Chondrocyte (in vitro differentiated cells): Measurements from ENCODE around the gene RNF39. TPM values are rescaled to one million over a fixed set of nuclear protein-coding genes. Genes with fewer than 3 reads are reported as not detected.

Experiments used
- DNase-seq: peaks from one replicate; pipeline ENCODE4 v3.0.0; 2021; ENCODE audit warnings: mixed read lengths, low spot score
- H3K27ac Mint-ChIP-seq: one replicate; pipeline ENCODE4 v1.8.0; 2021; ENCODE audit warnings: mild to moderate bottlenecking, moderate library complexity, mixed read lengths; ENCODE audit not compliant: unreplicated experiment
- H3K27me3 Mint-ChIP-seq: 2 replicates; pipeline ENCODE4 v1.8.0; 2021; ENCODE audit warnings: low read depth, mixed read lengths
- H3K36me3 Mint-ChIP-seq: 2 replicates; pipeline ENCODE4 v1.8.0; 2021; ENCODE audit warnings: low read depth, mixed read lengths
- H3K4me1 Mint-ChIP-seq: 2 replicates; pipeline ENCODE4 v1.8.0; 2021; ENCODE audit warnings: low read depth, mild to moderate bottlenecking, mixed read lengths
- H3K4me3 Mint-ChIP-seq: one replicate; pipeline ENCODE4 v1.8.0; 2021; ENCODE audit warnings: mild to moderate bottlenecking, moderate library complexity, mixed read lengths; ENCODE audit not compliant: unreplicated experiment
- H3K9me3 Mint-ChIP-seq: 2 replicates; pipeline ENCODE4 v1.8.0; 2021; ENCODE audit warnings: low read depth, mixed read lengths
- total RNA-seq: library from RNA; stranded (reverse); gene quantifications from 3 replicates; pipeline ENCODE4 v1.2.1, GENCODE V29; 2021
- TF ChIP-seq, protein P1 (sequence below): fragments of 200-600 bp; sonication (generic); IDR thresholded peaks from 2 replicates; pipeline ENCODE4 v1.5.0; 2021; ENCODE audit warnings: antibody characterized with exemption, mild to moderate bottlenecking, moderate library complexity

RNF39 gene
- total RNA-seq, 1 donor from 2014 or later: not detected

DNA sequence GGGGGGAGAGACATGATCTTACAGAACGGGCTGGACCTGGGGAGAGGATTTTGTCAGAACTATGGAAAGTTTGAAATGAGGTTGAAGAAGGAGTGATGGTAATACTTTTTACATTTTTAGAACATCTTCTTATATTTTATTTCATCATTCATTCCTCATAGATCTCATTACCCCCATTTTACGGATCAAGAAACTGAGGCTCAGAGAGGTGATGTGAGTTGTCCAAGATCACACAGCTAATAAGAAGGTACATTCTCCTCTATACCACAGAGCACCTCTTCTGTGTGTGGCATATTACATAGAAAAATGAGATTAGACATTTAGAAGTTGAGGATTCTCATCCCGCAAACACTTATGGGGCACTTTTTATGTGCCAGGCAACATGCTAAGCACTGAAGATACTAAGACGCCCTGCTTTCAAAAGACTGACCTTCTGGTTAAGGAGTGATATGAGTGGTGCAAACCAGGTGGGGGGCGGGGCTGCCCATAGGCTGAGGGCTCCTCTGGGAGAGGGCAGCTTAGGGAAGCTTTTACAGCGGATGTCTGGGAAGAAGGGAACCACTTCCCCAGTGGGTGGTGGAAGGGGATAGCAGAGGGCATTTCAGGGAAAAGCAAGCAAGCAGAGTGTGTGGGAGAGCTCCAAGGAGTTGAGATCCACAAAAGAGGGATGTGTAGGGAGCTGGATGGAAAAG lies 17.4 kb upstream of the RNF39 start:
- no peaks in the 10 kb centered on the region for H3K36me3 Mint-ChIP-seq

DNA sequence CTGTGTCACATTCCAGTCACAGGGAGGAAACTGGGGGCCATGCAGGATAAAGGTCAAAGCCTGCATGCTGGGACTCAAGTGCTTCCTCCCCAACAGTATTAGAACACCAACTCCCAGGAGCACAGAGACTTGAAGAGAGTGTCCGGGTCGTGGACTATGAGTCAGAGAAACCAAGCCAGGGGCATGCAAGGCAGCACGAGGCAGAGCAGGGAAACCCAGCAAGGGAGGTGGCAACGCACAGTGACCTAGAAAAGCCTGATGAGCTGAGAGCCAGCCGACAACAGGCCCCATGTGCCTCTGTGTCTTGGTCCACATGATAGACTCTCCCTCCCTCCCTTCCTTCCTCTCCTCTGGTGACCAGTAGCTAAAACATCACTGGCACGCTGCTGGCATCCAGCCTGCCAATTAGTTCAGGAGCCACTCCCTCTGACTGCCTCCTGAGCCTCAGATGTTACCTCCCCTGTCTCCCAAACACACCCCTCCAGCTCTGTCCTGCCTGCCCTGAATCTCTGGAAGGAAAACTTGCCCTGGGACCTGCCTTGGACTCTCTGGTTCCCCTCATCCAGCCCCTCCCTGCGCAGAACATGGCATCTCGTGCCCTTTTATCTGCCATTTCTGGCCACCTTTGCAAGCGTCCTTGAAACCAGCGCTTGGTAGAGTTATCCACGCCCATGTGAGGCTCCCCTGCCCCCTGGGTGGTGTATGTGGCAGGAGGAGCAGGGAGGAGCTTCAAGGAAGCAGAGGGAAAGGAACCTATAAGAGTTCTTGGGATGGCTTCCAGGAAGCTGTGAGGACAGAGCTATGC lies 16.2 kb upstream of the RNF39 start:
- TF ChIP-seq, protein P1, sequence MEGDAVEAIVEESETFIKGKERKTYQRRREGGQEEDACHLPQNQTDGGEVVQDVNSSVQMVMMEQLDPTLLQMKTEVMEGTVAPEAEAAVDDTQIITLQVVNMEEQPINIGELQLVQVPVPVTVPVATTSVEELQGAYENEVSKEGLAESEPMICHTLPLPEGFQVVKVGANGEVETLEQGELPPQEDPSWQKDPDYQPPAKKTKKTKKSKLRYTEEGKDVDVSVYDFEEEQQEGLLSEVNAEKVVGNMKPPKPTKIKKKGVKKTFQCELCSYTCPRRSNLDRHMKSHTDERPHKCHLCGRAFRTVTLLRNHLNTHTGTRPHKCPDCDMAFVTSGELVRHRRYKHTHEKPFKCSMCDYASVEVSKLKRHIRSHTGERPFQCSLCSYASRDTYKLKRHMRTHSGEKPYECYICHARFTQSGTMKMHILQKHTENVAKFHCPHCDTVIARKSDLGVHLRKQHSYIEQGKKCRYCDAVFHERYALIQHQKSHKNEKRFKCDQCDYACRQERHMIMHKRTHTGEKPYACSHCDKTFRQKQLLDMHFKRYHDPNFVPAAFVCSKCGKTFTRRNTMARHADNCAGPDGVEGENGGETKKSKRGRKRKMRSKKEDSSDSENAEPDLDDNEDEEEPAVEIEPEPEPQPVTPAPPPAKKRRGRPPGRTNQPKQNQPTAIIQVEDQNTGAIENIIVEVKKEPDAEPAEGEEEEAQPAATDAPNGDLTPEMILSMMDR: no peak
- Mint-ChIP-seq H3K4me1 (peaks cover 15% of the 10 kb centered on the region), H3K27ac (no peak overlapping the region), H3K27me3 (peaks cover 61% of the 10 kb centered on the region), H3K4me3 (no peak overlapping the region), H3K36me3 (no peaks in the 10 kb centered on the region), H3K9me3 (no peaks in the 10 kb centered on the region)
- DNase-seq: no peak

More for the DNA sequence above, 17.4 kb upstream of the RNF39 start:
- TF ChIP-seq, protein P1: no peak
- H3K9me3 Mint-ChIP-seq: no peaks in the 10 kb centered on the region
- H3K27me3 Mint-ChIP-seq: peaks cover 61% of the 10 kb centered on the region
- H3K27ac Mint-ChIP-seq: no peak overlapping the region
- H3K4me3 Mint-ChIP-seq: no peak overlapping the region
- no peak for DNase-seq
- H3K4me1 Mint-ChIP-seq: peaks cover 15% of the 10 kb centered on the region

GRCh38 chr6:30087876-30088275 lies 12.3 kb upstream of the RNF39 start:
- H3K4me1 Mint-ChIP-seq: peaks cover 15% of the 10 kb centered on the region
- no peaks in the 10 kb centered on the region for H3K9me3 Mint-ChIP-seq
- no peak for DNase-seq
- H3K27ac Mint-ChIP-seq: no peak overlapping the region
- peaks cover 51% of the 10 kb centered on the region for H3K27me3 Mint-ChIP-seq
- H3K4me3 Mint-ChIP-seq: no peak overlapping the region
- H3K36me3 Mint-ChIP-seq: peaks cover 1% of the 10 kb centered on the region
- TF ChIP-seq, protein P1: no peak

GRCh38 chr6:30077218-30077617 lies 1.6 kb upstream of the RNF39 start:
- Mint-ChIP-seq H3K4me3 (no peak overlapping the region), H3K27ac (no peak overlapping the region), H3K4me1 (peaks cover 20% of the 10 kb centered on the region), H3K9me3 (no peaks in the 10 kb centered on the region), H3K36me3 (peaks cover 3% of the 10 kb centered on the region), H3K27me3 (peaks cover 62% of the 10 kb centered on the region)
- no peak for DNase-seq
- TF ChIP-seq, protein P1: no peak
